Muscle layer of colon (tissue), 2 donors: ENCODE results near the gene APPL2.
"Not testable (repeated sequence)": the region's sequence is repeated elsewhere in the genome, so short reads cannot be mapped to it uniquely, and the experiment has no call there.

ENCODE experiments used
- H3K27ac ChIP-seq: one replicate; pipeline ENCODE4 v1.7.0; 2013; ENCODE audit warnings: low read depth, mild to moderate bottlenecking, low read length, moderate library complexity
- H3K27me3 ChIP-seq, 2 donors: one replicate each; pipeline ENCODE4 v1.7.0; 2013; ENCODE audit warnings: low read length in 2 of 2, mild to moderate bottlenecking in 2 of 2; ENCODE audit not compliant: insufficient read depth in 2 of 2, control insufficient read depth in 1 of 2
- H3K36me3 ChIP-seq: one replicate; pipeline ENCODE4 v1.7.0; 2013; ENCODE audit warnings: mild to moderate bottlenecking, low read length; ENCODE audit not compliant: insufficient read depth
- H3K4me1 ChIP-seq: one replicate; pipeline ENCODE4 v1.7.0; 2013; ENCODE audit warnings: mild to moderate bottlenecking, low read length; ENCODE audit not compliant: insufficient read depth
- H3K4me3 ChIP-seq, 2 donors: one replicate each; pipeline ENCODE4 v1.7.0; 2013; ENCODE audit warnings: low read length in 2 of 2, low read depth in 1 of 2, mild to moderate bottlenecking in 1 of 2, moderate library complexity in 1 of 2
- H3K9ac ChIP-seq: one replicate; pipeline ENCODE4 v1.7.0; 2013; ENCODE audit warnings: low read length
- H3K9me3 ChIP-seq: one replicate; pipeline ENCODE4 v1.7.0; 2013; ENCODE audit warnings: mild to moderate bottlenecking, low read length
- donor health status: abdominal sarcoma.
- donor health status: Adenocarcinoma of cecum.

APPL2 gene

DNA sequence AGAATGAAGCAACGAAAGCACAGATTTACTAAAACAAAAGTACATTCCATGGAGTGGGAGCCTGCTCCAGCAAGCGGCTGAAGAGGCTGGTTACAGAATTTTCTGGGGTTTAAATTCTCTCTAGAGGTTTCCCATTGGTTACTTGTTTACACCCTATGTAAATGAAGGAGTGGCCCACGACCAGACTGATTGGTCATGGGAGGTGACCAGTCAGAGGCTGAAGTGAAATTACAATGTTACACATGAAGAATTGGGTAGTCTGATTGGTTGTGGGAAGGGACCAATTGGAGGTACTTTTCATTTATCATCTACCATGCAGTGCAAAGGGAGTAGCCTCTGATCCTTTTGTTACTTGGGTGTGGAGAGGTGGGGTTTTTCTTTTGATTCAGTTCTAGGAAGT is 36.2 kb upstream of the APPL2 start:
- H3K4me1 ChIP-seq, result no peaks in the 10 kb centered on the region
- H3K9ac ChIP-seq, result no peak overlapping the region
- H3K27me3 ChIP-seq, result no peaks in the 10 kb centered on the region
- H3K9me3 ChIP-seq, result no peaks in the 10 kb centered on the region
- H3K4me3 ChIP-seq, result no peak overlapping the region
- H3K27ac ChIP-seq, result no peak overlapping the region
- no peaks in the 10 kb centered on the region for H3K36me3 ChIP-seq

- Histone ChIP-seq H3K36me3 (no peaks in the 10 kb centered on the region), H3K9ac (no peak overlapping the region), H3K4me1 (no peaks in the 10 kb centered on the region)
Observed at GRCh38 chr12:105271364-105271763, 35.4 kb upstream of the APPL2 start.

GRCh38 chr12:105270671-105271255 is 34.8 kb upstream of the APPL2 start:
- Histone ChIP-seq H3K9ac (no peak overlapping the region), H3K36me3 (no peaks in the 10 kb centered on the region)

More at GRCh38 chr12:105271364-105271763, 35.4 kb upstream of the APPL2 start:
- Histone ChIP-seq H3K27ac (no peak overlapping the region), H3K9me3 (no peaks in the 10 kb centered on the region), H3K27me3 (no peaks in the 10 kb centered on the region), H3K4me3 (no peak overlapping the region)

GRCh38 chr12:105267711-105268110 is 31.7 kb upstream of the APPL2 start:
- no peak overlapping the region for H3K4me3 ChIP-seq
- no peaks in the 10 kb centered on the region for H3K9me3 ChIP-seq
- H3K36me3 ChIP-seq, result no peaks in the 10 kb centered on the region
- H3K4me1 ChIP-seq, result no peaks in the 10 kb centered on the region
- H3K9ac ChIP-seq, result no peak overlapping the region
- no peaks in the 10 kb centered on the region for H3K27me3 ChIP-seq
- no peak overlapping the region for H3K27ac ChIP-seq

More at GRCh38 chr12:105270671-105271255, 34.8 kb upstream of the APPL2 start:
- no peaks in the 10 kb centered on the region for H3K4me1 ChIP-seq
- H3K4me3 ChIP-seq, result no peak overlapping the region
- H3K9me3 ChIP-seq, result no peaks in the 10 kb centered on the region
- no peaks in the 10 kb centered on the region for H3K27me3 ChIP-seq
- H3K27ac ChIP-seq, result no peak overlapping the region

- Histone ChIP-seq H3K27ac (no peak overlapping the region), H3K4me3 (no peak overlapping the region), H3K36me3 (no peaks in the 10 kb centered on the region), H3K9me3 (no peaks in the 10 kb centered on the region), H3K9ac (no peak overlapping the region), H3K27me3 (no peaks in the 10 kb centered on the region), H3K4me1 (no peaks in the 10 kb centered on the region)
Observed at GRCh38 chr12:105264771-105265170, 28.8 kb upstream of the APPL2 start.

DNA sequence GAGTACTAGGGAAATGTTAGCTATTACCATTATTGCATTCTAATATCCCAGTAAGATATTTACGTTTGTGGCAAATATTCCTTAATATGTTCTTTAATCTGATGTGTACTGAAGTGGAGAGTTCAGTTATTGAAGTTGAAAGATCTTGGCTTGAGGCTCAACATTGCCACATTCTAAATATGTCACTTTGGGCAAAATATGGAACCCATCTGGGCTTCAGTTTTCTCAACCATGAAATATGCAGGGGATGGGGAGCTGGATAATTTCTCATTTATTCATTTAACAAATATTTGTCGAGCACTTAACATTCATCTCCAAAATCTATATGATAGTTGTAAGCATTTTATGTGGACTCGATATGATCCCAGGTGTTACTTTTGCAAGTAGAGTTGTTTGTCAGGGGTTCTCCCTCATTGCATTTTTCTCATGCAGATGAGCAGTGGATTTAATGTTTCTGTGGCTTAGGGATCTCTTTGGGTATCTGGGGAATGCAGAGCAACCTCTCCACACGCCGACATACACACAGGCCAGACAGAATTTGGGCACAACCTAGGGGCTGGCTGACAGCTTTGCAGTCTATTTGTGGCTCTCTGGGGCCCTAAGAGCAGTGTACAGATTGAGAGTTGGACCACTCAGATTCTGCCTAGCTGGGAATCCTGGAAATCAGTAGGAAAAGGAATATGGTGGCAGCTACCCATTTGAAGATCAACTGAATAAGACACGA is 26.6 kb upstream of the APPL2 start:
- Histone ChIP-seq H3K4me1 (no peaks in the 10 kb centered on the region), H3K27me3 (no peaks in the 10 kb centered on the region), H3K9me3 (no peaks in the 10 kb centered on the region), H3K36me3 (no peaks in the 10 kb centered on the region), H3K4me3 (no peak overlapping the region), H3K27ac (no peak overlapping the region), H3K9ac (no peak overlapping the region)

DNA sequence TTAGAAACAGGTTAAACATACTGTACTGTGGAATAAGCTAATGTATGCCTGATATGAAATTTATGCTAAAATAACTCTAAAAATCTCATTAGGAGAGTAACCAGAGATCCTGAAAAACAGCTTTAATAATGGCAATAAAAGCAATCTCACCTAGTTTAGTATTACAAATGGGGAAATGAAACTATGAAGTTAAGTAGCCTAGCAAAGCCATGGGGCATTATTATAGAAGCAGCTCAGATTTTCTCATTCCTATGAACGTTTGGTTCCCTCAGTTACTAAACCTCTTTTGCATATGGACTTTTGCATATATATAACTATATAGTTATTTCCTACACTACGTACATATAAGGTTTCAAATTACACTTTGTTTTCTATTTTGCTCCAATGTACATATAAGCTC is 25.0 kb upstream of the APPL2 start:
- Histone ChIP-seq H3K36me3 (no peaks in the 10 kb centered on the region), H3K27ac (no peak overlapping the region), H3K4me1 (no peaks in the 10 kb centered on the region), H3K4me3 (no peak overlapping the region), H3K27me3 (no peaks in the 10 kb centered on the region), H3K9me3 (no peaks in the 10 kb centered on the region), H3K9ac (no peak overlapping the region)

GRCh38 chr12:105259226-105259625 is 23.3 kb upstream of the APPL2 start:
- H3K9ac ChIP-seq, result no peak overlapping the region
- no peaks in the 10 kb centered on the region for H3K36me3 ChIP-seq
- no peak overlapping the region for H3K4me3 ChIP-seq
- no peaks in the 10 kb centered on the region for H3K9me3 ChIP-seq
- no peak overlapping the region for H3K27ac ChIP-seq
- H3K27me3 ChIP-seq, result no peaks in the 10 kb centered on the region
- H3K4me1 ChIP-seq, result no peaks in the 10 kb centered on the region

GRCh38 chr12:105257321-105257728 is 21.4 kb upstream of the APPL2 start:
- no peak overlapping the region for H3K4me3 ChIP-seq

GRCh38 chr12:105256921-105257320 is 20.9 kb upstream of the APPL2 start:
- no peaks in the 10 kb centered on the region for H3K27me3 ChIP-seq
- H3K9me3 ChIP-seq, result no peaks in the 10 kb centered on the region
- no peak overlapping the region for H3K4me3 ChIP-seq
- H3K27ac ChIP-seq, result no peak overlapping the region
- H3K9ac ChIP-seq, result no peak overlapping the region
- H3K36me3 ChIP-seq, result no peaks in the 10 kb centered on the region
- H3K4me1 ChIP-seq, result no peaks in the 10 kb centered on the region

More at GRCh38 chr12:105257321-105257728, 21.4 kb upstream of the APPL2 start:
- no peaks in the 10 kb centered on the region for H3K36me3 ChIP-seq
- H3K9me3 ChIP-seq, result no peaks in the 10 kb centered on the region
- H3K4me1 ChIP-seq, result no peaks in the 10 kb centered on the region
- no peaks in the 10 kb centered on the region for H3K27me3 ChIP-seq
- H3K27ac ChIP-seq, result no peak overlapping the region
- H3K9ac ChIP-seq, result no peak overlapping the region

- not testable (repeated sequence) for H3K9ac ChIP-seq, H3K4me3 ChIP-seq, H3K27me3 ChIP-seq, H3K27ac ChIP-seq, H3K9me3 ChIP-seq, H3K4me1 ChIP-seq, H3K36me3 ChIP-seq
Observed at GRCh38 chr12:105256431-105256830, 20.5 kb upstream of the APPL2 start.

GRCh38 chr12:105256011-105256410 is 20.0 kb upstream of the APPL2 start:
- Histone ChIP-seq H3K9ac (no peak overlapping the region), H3K36me3 (no peaks in the 10 kb centered on the region), H3K27ac (no peak overlapping the region), H3K27me3 (no peaks in the 10 kb centered on the region), H3K4me3 (no peak overlapping the region), H3K4me1 (no peaks in the 10 kb centered on the region), H3K9me3 (no peaks in the 10 kb centered on the region)
